SU-DHL-6 (cell line): Measurements from ENCODE around the gene PDZD7.

ENCODE experiments used
- EZH2phosphoT487 ChIP-seq: fragments of 200-600 bp; sonication (generic), shearing (Covaris generic); conservative IDR thresholded peaks from 2 replicates; pipeline ENCODE4 v1.6.1; 2018; ENCODE audit warnings: mild to moderate bottlenecking, antibody characterized with exemption, low read length, moderate library complexity, mixed read lengths
- TF ChIP-seq, protein P1 (sequence below): fragments of 200-600 bp; sonication (generic); IDR thresholded peaks from one replicate; pipeline ENCODE4 v1.5.1; 2017; ENCODE audit warnings: antibody characterized with exemption, mild to moderate bottlenecking, low read length, moderate library complexity; ENCODE audit not compliant: insufficient read depth, poor library complexity, severe bottlenecking

GRCh38 chr10:101070098-101070497 lies 39.2 kb upstream of the PDZD7 start:
- TF ChIP-seq, protein P1, sequence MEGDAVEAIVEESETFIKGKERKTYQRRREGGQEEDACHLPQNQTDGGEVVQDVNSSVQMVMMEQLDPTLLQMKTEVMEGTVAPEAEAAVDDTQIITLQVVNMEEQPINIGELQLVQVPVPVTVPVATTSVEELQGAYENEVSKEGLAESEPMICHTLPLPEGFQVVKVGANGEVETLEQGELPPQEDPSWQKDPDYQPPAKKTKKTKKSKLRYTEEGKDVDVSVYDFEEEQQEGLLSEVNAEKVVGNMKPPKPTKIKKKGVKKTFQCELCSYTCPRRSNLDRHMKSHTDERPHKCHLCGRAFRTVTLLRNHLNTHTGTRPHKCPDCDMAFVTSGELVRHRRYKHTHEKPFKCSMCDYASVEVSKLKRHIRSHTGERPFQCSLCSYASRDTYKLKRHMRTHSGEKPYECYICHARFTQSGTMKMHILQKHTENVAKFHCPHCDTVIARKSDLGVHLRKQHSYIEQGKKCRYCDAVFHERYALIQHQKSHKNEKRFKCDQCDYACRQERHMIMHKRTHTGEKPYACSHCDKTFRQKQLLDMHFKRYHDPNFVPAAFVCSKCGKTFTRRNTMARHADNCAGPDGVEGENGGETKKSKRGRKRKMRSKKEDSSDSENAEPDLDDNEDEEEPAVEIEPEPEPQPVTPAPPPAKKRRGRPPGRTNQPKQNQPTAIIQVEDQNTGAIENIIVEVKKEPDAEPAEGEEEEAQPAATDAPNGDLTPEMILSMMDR = no peak
- no peak for TF ChIP-seq EZH2phosphoT487
